ENCODE data around the gene NAV2.

- TF ChIP-seq CTCF (IDR thresholded peaks at IDR 0.05; ENCODE audit: low read depth, low read length) (no peak), POLR2A (IDR thresholded peaks at IDR 0.05; ENCODE audit: extremely low read depth, insufficient read length) (no peak)
Measured at GRCh38 chr11:20015101-20015500, 302.5 kb downstream of the NAV2 start.

Measured in NB4 (cell line).